Natural killer cell treated with Interleukin-12 subunit alpha and Interleukin-12 subunit beta and Interleukin-15 and Interleukin-18, amount 100 ng/mL, for 72 hours (primary cell): ENCODE results near the gene SGTB. TPM values are rescaled to one million over a fixed set of nuclear protein-coding genes. Genes with fewer than 3 reads are reported as not detected.
"Not testable (repeated sequence)": the region's sequence is repeated elsewhere in the genome, so short reads cannot be mapped to it uniquely, and the experiment has no call there.

Source experiments
- ATAC-seq, 2 donors: fragments of 150-1000 bp; cut with Tn5 transposase in 1 of 2; sonication (Bioruptor Pico), chemical (Tn5 transposase) in 1 of 2; 2 replicates each; pipeline ENCODE4 v1.10.0; 2021
- DNase-seq: peaks from one replicate; pipeline ENCODE4 v3.0.0; 2022; ENCODE audit warnings: low spot score
- H3K27ac Mint-ChIP-seq, 2 donors: 1 replicate in 1 of 2; 2 replicates in 1 of 2; pipeline ENCODE4 v1.8.0; 2022; ENCODE audit warnings: mixed read lengths in 2 of 2, mild to moderate bottlenecking in 1 of 2, moderate library complexity in 1 of 2
- H3K27me3 Mint-ChIP-seq, 2 donors: 1 replicate in 1 of 2; 2 replicates in 1 of 2; pipeline ENCODE4 v1.8.0; 2022; ENCODE audit warnings: mixed read lengths in 2 of 2
- H3K36me3 Mint-ChIP-seq: one replicate; pipeline ENCODE4 v1.8.0; 2022; ENCODE audit warnings: mixed read lengths
- H3K4me1 Mint-ChIP-seq, 2 donors: 1 replicate in 1 of 2; 2 replicates in 1 of 2; pipeline ENCODE4 v1.8.0; 2022; ENCODE audit warnings: low read depth in 2 of 2, mixed read lengths in 2 of 2, mild to moderate bottlenecking in 1 of 2
- H3K4me3 Mint-ChIP-seq: one replicate; pipeline ENCODE4 v1.8.0; 2022; ENCODE audit warnings: mixed read lengths
- H3K9me3 Mint-ChIP-seq: 2 replicates; pipeline ENCODE4 v1.8.0; 2022; ENCODE audit warnings: mixed read lengths
- total RNA-seq, 2 donors: library from RNA; stranded (reverse); gene quantifications; one replicate each; pipeline ENCODE4 v1.2.3, GENCODE V29; 2022

The SGTB gene
- total RNA-seq, 2 donors from 2014 or later = 4.1 to 10.1 TPM

DNA sequence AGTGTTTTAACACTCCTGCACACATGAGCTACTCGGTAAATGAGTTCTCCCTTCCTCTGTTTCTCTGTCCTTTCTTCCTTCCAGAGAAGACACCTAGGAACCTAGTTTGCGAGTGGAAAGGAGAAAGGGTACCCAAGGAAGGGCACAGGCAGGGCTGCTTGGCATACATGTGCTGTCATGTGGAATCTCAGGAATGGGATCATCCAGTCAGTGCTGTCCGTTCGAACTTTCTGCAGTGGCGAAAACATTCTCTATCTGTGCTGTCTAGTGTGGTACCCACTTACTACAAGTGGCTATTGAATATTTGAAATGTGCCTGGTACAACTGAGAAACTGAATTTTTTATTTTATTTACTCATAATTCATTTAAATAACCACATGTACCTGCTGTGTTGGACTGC, 28.0 kb upstream of the SGTB start:
- no peaks in the 10 kb centered on the region for H3K36me3 Mint-ChIP-seq
- ATAC-seq (no peak), DNase-seq (no peak)
- no peak overlapping the region for H3K4me3 Mint-ChIP-seq
- no peak overlapping the region for H3K27ac Mint-ChIP-seq
- peaks cover 5 to 12% of the 10 kb centered on the region in 2 donors for H3K27me3 Mint-ChIP-seq
- no peaks in the 10 kb centered on the region for H3K9me3 Mint-ChIP-seq
- no peaks in the 10 kb centered on the region for H3K4me1 Mint-ChIP-seq

DNA sequence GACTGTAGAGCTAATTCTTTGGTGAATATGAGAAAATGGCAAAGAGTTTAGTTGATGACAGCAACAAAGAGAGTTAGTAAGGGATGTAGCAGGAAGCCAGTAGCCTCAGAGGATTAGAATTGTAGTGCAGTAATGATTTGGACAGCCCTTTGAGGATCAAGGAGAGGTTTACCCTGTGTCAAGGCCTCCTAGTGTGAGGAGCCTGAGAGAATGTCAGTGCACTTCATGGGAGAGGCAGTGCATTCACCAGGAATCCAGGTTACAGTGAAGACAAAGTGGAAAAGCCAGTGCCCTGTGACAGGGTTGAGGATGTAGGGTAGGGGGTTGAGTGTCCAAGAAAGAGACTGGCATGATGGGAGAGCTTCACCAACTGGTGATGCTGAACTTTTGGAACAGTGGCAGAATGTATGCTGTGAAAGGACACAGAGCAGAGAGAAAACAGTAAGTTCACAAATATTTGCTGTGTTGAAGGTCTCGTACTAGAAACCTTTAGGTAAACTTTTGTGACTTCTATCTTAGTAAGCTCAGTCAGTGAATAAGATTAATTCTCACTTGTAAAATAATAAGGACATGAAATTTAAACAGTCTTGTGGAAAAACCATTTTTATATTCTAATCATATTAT, 27.4 kb upstream of the SGTB start:
- no peak for ATAC-seq
- no peak overlapping the region for H3K27ac Mint-ChIP-seq
- H3K4me1 Mint-ChIP-seq = no peaks in the 10 kb centered on the region
- no peak overlapping the region for H3K4me3 Mint-ChIP-seq
- H3K27me3 Mint-ChIP-seq = peaks cover 5 to 12% of the 10 kb centered on the region in 2 donors
- no peaks in the 10 kb centered on the region for H3K36me3 Mint-ChIP-seq
- H3K9me3 Mint-ChIP-seq = no peaks in the 10 kb centered on the region
- DNase-seq = no peak

DNA sequence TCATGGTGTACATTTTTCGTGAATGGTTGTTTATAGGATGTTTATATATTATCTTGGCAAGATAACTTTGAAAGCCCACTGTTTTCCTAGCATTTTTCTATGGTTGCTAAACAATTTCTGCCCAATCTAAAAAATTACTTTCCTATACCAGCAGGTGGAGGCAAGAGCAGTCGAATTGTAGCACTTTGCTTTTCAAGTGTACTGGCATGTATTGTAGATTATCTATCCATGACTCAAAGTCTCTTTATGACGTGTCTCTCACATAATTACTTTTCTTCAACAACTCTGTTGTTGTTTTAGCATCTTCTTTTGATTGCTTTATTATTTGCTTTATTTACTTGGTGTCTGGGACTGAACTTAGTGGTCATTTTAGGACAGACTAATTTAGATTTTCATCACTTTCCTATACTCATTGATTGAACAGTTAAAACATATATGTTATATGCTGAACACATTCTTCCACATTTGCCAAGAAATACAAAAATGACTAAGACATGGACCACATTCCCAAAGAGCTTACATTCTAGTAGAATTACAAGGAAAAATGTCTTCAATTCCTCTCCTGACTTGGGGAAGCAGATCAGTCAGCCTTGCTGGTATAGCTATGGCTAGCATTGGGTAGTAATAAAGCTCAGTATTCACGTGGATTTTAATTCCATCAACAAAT, 20.8 kb upstream of the SGTB start:
- H3K36me3 Mint-ChIP-seq = no peaks in the 10 kb centered on the region

DNA sequence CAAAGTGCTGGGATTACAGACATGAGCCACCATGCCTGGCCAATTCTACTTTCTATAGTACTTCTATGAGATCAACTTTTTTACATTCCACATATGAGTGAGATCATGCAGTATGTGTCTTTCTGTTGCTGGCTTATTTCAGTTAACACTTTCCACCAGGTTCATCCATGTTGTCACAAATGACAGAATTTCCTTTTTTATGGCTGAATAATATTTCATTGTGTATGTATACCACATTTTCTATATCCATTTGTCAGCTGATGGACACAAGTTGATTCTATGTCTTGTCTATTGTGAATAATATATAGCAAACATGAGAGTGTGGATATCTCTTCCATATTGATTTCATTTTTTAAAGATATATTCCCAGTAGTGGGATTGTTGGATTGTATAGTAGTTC, 17.3 kb upstream of the SGTB start:
- Mint-ChIP-seq H3K27me3 (peaks cover 8 to 10% of the 10 kb centered on the region in 2 donors), H3K4me3 (no peak overlapping the region), H3K36me3 (no peaks in the 10 kb centered on the region), H3K27ac (no peak overlapping the region), H3K9me3 (no peaks in the 10 kb centered on the region), H3K4me1 (no peaks in the 10 kb centered on the region)
- DNase-seq = no peak
- no peak for ATAC-seq

More for the DNA sequence above, 20.8 kb upstream of the SGTB start:
- ATAC-seq (peak in 1 of 2 donors; percentile 75), DNase-seq (no peak)
- Mint-ChIP-seq H3K9me3 (no peaks in the 10 kb centered on the region), H3K4me1 (no peaks in the 10 kb centered on the region), H3K27ac (no peak overlapping the region), H3K27me3 (peaks cover 0 to 6% of the 10 kb centered on the region in 2 donors), H3K4me3 (no peak overlapping the region)

DNA sequence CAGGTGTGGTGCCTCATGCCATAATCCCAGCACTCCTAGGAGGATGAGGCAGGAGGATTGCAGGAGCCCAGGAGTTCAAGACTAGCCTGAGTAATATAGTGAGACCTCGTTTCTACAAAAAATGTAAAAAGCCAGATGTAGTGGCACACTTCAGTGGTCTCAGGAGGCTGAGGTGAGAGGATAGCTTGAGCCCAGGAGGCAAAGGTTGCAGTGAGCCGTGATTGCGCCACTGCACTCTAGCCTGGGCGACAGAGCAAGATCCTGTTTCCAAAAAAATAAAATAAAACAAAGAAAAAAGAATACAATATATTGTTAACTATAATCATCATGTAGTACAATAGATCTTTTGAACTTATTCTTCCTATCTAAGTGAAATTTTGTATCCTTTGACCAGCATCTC, 16.4 kb upstream of the SGTB start:
- no peak overlapping the region for H3K4me3 Mint-ChIP-seq
- H3K9me3 Mint-ChIP-seq = no peaks in the 10 kb centered on the region
- no peaks in the 10 kb centered on the region for H3K36me3 Mint-ChIP-seq
- peaks cover 8 to 10% of the 10 kb centered on the region in 2 donors for H3K27me3 Mint-ChIP-seq
- DNase-seq = no peak
- H3K4me1 Mint-ChIP-seq = no peaks in the 10 kb centered on the region
- ATAC-seq = no peak
- no peak overlapping the region for H3K27ac Mint-ChIP-seq

DNA sequence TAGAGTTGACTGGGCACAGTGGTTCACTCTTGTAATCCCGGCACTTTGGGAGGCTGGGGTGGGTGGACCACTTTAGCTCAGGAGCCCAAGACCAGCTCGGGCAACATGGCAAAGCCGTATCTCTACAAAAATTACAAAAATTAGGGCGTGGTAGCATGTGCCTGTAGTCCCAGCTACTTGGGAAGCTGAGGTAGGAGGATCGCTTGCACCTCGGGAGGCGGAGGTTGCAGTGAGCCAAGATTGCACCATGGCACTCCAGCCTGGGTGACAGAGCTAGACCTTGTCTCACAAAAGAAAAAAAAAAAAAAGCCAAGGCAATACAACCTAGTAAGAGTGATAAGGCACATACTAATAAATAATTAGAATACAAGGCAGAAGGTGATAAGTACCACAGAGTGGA, 15.9 kb upstream of the SGTB start:
- no peak for DNase-seq
- Mint-ChIP-seq H3K36me3 (no peaks in the 10 kb centered on the region), H3K4me3 (no peak overlapping the region), H3K27ac (no peak overlapping the region), H3K9me3 (no peaks in the 10 kb centered on the region), H3K27me3 (peaks cover 8 to 10% of the 10 kb centered on the region in 2 donors), H3K4me1 (no peaks in the 10 kb centered on the region)
- ATAC-seq = no peak

DNA sequence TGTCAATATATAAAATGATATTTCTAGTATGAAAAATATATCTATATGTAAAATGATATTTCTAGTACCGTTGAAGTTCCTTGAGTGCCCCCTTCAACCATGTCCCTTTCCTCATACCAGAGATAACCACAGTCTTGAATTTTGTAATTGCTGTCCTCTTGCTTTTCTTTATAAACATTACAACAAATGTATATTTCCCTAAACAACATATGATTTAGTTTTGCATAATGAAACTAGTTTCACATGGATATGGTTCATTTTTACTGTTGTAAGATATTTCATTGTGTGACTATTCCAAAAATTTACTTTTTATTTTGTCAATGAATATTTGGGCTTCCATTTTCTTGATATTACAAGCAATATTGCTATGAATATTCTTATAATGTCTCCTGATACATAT, 14.1 kb upstream of the SGTB start:
- Mint-ChIP-seq H3K4me3 (no peak overlapping the region), H3K9me3 (no peaks in the 10 kb centered on the region), H3K36me3 (no peaks in the 10 kb centered on the region), H3K27me3 (peaks cover 8 to 11% of the 10 kb centered on the region in 2 donors), H3K27ac (no peak overlapping the region), H3K4me1 (peaks cover 0 to under 1% of the 10 kb centered on the region in 2 donors)
- no peak for ATAC-seq
- DNase-seq = no peak

DNA sequence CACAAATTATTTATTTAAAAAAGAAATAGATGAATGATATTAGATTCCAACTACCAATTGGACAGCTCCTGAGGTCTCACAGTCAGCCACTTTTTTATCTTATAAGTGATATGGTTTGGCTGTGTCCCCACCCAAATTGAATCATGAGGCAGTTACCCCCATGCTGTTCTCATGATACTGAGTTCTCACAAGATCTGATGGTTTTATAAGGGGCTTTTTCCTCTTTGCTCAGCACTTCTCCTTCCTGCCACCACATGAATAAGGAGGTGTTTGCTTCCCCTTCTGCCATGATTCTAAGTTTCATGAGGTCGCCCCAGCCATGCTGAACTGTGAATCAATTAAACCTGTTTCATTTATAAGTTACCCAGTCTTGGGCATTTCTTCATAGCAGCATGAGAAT, 13.0 kb upstream of the SGTB start:
- ATAC-seq = no peak
- Mint-ChIP-seq H3K36me3 (no peaks in the 10 kb centered on the region), H3K9me3 (no peaks in the 10 kb centered on the region), H3K27ac (no peak overlapping the region), H3K4me3 (no peak overlapping the region), H3K4me1 (peaks cover 0 to 3% of the 10 kb centered on the region in 2 donors), H3K27me3 (peaks cover 8% of the 10 kb centered on the region in 2 donors)
- no peak for DNase-seq

DNA sequence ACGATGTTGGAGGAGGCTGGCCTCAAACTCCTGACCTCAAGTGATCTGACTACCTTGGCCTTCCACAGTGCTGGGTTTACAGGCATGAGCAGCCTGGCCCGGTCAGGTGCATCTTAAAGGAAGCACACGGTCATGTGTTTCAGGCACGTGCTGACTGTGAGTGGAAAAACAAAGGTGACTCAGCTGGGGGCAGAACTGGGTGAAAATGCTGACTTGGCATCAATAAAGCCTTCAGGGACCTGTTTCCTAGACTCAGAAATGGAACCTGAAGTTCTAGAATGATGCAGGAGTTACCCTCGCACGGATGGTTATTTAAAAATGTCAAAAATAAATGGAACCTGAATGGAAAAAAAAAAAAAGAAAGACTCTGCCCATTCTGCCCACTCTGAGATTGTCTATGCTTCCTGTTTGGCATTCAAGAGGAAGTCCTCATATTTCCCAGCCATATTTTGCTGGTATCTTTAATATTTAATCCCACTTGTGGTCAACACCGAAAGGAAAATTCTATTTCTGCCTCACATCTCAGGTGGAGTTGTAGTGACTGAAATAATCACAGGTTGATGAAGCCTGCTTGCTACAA, 12.4 kb upstream of the SGTB start:
- H3K27me3 Mint-ChIP-seq, H3K9me3 Mint-ChIP-seq, H3K27ac Mint-ChIP-seq, ATAC-seq, H3K36me3 Mint-ChIP-seq, H3K4me3 Mint-ChIP-seq, DNase-seq, H3K4me1 Mint-ChIP-seq: not testable (repeated sequence)

DNA sequence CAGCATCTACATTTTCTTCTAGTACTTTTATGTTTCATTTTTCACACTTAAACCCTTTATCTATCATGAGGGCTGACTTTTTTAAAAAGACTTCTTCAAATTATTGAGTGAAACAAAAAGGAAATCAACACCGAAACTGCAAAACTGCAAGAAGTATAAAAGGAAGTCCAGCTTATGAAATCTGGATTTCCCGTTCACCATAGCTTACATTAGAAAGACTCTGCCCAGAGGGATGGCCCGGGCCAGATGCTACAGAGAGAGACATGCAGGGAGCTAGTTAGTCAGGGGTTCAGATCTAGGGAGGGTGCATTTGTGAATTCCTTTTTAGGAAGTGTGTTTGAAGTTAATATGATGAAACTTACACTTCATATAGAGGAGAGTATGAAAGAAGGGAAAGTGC, 10.1 kb upstream of the SGTB start:
- not testable (repeated sequence) for H3K9me3 Mint-ChIP-seq, H3K4me1 Mint-ChIP-seq, H3K27me3 Mint-ChIP-seq, ATAC-seq, H3K27ac Mint-ChIP-seq, DNase-seq, H3K4me3 Mint-ChIP-seq, H3K36me3 Mint-ChIP-seq

DNA sequence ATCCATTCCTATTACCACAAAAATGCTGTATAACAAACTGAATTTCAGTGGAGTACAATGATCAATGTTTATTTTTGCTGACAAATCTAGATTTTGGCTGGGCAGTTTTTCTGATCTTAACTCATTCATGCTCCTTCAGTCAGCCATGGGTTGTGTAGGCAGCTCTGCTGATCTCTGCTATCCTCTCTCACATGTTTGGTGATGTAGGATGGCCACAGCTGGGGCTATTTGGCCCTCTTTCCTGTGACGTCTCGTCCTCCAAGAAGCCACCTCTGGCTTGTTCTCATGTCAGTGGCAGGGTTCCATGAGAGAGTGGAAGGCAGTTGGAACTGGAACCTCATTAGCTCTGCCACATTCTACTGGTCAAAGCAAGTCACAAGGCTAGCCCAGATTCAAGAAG, 9.0 kb upstream of the SGTB start:
- Mint-ChIP-seq H3K36me3 (no peaks in the 10 kb centered on the region), H3K27ac (no peak overlapping the region), H3K4me1 (peaks cover 0 to 3% of the 10 kb centered on the region in 2 donors), H3K4me3 (no peak overlapping the region), H3K27me3 (peaks cover 0 to 7% of the 10 kb centered on the region in 2 donors), H3K9me3 (no peaks in the 10 kb centered on the region)
- peak in 1 of 2 donors; percentile 20 for ATAC-seq
- DNase-seq = no peak

DNA sequence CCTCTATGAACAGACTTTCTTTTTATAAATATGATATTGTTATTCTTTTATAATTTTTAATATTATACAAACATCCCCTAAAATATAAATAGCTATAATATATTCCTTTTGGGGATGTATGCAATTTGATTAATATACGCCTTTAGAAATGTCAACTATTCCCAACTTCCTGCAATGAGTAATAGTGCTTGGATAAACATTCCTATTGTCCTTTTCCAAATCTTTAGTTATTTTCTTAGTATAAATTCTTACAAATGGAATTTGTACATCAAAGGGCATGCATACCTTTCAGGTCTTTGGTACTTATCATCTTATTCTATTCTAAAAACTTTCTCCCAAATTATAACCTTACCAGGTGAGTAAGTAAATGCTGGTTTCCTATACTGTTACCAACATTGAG, 6.3 kb upstream of the SGTB start:
- H3K27ac Mint-ChIP-seq = no peak overlapping the region
- peaks cover 2 to 4% of the 10 kb centered on the region in 2 donors for H3K27me3 Mint-ChIP-seq
- no peaks in the 10 kb centered on the region for H3K9me3 Mint-ChIP-seq
- H3K4me3 Mint-ChIP-seq = no peak overlapping the region
- ATAC-seq (no peak), DNase-seq (no peak)
- H3K36me3 Mint-ChIP-seq = no peaks in the 10 kb centered on the region
- H3K4me1 Mint-ChIP-seq = peaks cover 2 to 9% of the 10 kb centered on the region in 2 donors

DNA sequence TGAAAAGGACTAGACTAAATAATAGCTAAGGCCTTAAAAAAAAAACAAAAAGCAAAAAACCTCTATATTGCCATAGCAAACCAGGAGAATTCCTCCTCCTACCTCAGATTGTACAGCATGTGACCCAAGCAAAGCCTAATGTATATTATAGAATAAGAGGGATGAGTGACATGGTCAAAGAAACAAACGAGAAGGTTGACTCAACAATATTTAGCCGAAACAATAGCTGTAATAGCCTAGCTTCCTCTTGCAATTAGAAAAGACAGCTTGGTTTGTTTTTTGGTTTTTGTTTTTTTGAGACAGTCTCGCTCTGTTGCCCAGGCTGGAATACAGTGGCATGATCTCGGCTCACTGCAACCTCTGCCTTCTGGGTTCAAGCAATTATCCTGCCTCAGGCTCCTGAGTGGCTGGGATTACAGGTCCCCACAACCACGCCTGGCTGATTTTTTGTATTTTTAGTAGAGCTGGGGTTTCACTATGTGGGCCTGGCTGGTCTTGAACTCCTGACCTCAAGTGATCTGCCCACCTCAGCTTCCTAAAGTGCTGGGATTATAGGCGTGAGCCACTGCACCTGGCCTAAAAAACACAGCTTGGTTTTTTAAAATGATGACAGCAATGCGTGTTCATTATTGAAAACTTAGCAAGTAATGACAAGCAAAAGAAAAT, 5.7 kb upstream of the SGTB start:
- H3K27ac Mint-ChIP-seq = no peak overlapping the region

More for the DNA sequence above, 5.7 kb upstream of the SGTB start:
- Mint-ChIP-seq H3K36me3 (no peaks in the 10 kb centered on the region), H3K27me3 (peaks cover 7 to 9% of the 10 kb centered on the region in 2 donors), H3K4me1 (peaks cover 8 to 15% of the 10 kb centered on the region in 2 donors), H3K9me3 (no peaks in the 10 kb centered on the region), H3K4me3 (no peak overlapping the region)
- DNase-seq (no peak), ATAC-seq (no peak)
